Embryonic facial prominence (tissue), 1 donor: ENCODE results near the gene IMMT.
"Not testable (repeated sequence)": the region's sequence is repeated elsewhere in the genome, so short reads cannot be mapped to it uniquely, and the experiment has no call there.

Source experiments
- DNase-seq: peaks from one replicate; pipeline ENCODE4 v3.0.0-alpha.2; 2016; ENCODE audit errors: extremely low spot score

The IMMT gene

DNA sequence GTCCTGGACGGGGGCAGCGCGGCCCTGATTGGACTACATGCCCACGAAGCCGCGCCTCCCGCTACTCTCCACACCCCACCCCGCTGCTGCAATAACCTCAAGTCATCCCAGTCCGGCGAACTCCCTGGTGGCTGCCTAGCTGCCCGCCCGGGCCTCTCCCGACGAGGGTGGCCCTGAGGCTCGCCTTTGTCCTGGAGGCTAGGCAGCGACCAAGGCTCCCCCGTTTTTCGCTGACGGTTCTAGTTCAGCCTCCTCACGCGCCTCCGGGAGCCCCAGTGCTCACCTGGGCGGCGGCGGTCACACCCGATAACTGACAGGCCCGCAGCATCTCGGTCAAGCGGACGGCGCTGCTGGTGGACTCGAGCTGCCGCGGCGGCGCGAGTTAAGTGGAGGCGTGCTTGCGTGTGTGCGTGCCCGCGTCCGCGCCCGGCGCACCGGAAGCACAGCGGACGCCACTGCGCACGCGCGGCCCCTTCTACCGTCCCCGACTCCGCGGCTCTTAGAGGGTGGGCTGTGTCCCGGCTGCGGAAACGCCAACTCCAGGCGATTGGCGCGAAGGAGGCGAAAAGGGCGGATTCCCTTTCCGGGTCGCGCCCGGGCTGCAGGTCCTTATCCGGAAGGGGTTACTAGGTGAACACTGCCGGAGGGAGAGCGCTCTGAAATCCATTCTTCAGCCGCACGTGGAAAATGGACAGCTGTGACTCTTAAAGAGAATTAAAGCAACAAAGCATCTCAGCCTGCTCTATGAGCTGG lies at the start of gene IMMT:
Gene IMMT (minus strand): TSS at position 408 of the 753 bp plus-strand sequence. CDS start 80 bp downstream, at position 328.
- DNase-seq: peak; percentile 92

DNA sequence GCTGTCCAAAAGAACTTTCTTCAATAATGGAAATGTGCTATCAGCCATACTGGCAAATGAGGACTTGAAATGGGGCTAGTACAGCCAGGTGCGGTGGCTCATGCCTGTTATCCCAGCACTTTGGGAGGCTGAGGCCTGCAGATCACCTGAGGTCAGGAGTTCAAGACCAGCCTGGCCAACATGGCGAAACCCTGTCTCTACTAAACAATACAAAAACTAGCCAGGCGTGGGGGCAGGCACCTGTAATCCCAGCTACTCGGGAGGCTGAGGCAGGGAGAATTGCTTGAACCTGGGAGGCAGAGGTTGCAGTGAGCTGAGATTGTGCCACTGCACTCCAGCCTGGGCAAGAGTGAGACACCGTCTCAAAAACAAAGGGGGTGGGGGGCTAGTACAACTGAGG lies 49.5 kb upstream of the IMMT start:
- not testable (repeated sequence) for DNase-seq

DNA sequence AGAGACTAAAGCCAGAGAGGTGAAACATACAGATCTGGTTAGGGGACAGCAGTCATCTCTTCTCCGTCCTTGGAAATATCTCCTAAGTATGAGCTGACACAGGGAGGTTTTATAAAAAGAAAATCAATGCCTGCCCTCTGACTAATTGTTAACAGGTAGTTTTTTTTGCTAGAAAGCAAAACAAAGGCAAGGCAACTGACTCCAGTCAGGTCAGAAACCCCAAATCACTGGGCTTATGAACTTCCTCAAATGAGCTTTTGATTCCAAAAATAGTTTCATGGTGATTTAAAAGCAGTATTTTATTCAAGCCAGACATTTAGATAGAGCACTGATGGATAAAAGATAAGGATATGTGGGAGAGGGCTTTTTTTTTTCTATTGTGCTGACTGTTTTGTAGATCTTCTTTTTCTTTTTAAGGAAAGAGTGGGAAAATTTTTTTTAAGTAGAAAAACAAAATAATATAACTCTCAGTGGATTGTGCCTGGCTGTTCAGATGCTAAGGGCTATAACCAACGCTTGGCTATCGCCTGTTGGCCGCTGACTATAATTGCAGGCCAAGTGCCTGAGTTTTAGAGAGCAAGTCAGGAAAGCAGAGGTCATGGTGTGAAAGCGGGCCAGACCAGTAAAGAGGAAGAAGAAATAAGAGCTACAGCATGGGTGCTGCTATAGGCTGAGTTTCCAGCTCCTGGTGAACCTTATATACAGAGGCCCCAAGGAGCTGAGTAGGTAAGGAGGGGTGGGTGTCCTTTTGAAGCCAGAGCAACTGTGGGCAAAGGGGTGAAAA lies 48.9 kb upstream of the IMMT start:
- no peak for DNase-seq

DNA sequence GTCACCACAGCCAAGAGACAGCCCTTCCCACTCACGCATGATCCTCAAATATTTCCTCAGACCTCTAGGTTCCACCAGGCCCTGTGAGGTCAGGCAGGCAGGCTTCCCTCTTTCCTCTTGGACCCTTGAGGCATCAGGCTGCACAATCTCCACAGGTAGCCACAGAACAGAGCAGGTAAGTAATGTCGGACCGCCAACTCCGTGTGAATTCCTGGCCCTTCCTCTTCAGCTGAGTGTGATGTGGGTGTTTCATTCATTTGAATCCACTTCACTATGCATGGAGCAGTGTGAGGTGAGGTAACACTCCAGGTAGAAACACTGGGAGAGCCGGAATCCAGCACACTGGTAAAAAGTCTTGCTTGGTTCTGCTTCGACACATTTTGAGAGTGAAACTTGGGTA lies 48.0 kb upstream of the IMMT start:
- no peak for DNase-seq

DNA sequence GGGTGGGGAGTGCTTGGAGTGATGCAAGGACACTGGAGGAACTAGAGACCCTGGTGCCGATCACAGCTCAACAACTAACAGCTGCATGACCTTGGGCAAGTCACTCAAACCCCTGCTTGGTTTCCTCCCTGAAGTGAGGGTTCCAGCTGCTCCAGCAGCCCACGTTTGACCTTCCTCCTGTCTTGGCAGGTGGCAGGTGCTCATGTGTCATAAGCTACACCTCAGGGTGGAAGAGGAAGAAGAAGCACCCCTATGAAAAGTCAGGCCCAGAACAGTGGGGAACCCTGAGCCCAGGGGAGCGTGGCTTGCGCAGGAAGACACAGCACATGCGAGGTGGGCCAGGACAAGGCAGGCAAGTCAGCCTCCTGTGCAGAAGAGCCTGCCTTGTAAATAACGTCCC lies 46.3 kb upstream of the IMMT start:
- DNase-seq: no peak

DNA sequence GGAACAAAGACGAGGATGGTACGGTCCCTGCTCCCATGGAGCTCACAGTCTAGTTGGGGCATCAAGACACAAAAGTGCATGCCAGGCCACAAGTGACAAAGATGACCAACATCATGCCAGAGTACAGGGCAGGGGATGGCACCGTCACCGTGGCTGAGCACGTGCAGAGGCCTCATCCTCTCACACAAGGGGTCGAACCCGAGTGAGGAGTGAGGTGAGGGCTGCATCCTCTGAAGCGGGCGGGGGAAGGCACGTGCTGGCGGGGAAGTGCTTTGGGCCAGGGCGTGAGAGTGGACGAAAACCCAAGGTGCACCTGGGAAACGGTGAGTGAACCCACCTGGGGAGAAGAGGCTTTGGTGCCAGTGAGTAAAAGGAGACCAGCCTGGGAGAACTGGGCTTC lies 45.0 kb upstream of the IMMT start:
- no peak for DNase-seq

DNA sequence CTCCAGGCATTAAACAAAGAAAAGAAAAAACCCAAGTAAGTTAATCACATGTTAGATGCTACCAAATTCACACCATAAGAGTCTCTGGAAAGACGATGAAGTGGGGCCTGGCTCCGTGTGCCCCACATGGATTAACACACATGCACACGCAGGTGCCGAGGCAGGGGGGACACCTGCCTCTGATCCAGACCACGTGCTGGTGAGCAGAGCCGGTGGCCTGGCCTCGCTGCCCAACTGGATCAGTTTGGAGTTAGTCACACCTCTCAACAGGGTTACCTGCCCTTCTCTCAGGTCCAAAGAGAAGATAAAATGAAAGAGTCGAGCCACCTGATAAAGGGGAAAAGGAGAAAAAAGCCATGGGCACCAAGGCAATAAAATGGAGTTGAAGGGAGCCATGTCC lies 44.5 kb upstream of the IMMT start:
- DNase-seq: no peak

DNA sequence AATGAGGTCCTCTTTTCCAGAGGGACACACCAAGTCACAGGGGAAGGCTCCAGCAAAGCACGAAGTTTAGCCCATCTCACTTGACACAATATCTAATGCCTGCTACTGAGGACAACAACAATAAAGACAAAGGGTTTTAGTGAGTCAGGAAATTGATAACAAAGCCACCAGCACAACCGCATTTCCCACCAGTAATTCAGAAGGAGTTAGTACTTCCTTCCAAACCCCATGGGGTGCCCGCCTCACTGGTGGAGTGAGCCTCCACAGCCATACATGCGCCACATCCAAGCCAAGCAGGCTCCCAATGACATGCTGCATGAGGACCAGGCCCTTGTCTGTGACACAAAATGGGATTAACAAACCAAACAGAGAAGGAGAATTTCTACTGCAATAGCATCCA lies 44.1 kb upstream of the IMMT start:
- DNase-seq: no peak

DNA sequence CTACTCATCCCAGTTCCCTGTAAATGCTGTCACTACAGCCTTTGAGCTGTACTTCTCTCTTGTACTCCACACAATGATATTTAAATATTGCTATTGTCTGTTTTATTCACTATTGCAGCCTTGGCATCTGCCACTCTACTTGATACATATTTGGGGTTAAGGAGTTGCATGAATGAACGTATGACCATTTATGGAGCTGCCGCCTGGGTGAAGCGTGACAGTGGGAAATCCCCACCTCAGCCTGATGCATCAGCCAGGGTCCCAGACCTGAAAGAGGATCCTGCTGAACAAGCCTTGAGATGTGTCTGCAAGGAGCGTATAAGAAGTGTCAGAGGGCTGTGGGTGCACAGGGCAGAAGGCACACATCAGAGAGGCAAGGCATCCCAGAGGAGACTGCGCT lies 43.1 kb upstream of the IMMT start:
- no peak for DNase-seq

DNA sequence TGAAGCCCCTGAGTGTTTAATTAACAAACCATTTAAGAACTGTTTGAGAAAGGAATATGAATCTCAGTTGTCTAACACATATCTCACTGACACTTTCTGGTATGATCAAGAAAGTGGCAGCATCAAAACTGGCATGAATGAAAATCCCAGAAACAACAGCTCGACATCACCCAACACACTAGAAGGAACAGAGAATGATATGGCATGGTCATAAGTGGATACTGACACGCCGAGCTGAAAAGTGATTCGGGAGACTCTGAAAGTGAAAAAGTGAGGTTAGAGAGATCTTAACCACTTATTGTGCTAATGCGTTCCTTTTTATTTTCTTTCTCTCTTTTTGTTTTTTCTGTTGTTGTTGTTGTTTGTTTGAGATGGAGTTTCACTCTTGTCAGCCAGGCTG lies 41.9 kb upstream of the IMMT start:
- no peak for DNase-seq

DNA sequence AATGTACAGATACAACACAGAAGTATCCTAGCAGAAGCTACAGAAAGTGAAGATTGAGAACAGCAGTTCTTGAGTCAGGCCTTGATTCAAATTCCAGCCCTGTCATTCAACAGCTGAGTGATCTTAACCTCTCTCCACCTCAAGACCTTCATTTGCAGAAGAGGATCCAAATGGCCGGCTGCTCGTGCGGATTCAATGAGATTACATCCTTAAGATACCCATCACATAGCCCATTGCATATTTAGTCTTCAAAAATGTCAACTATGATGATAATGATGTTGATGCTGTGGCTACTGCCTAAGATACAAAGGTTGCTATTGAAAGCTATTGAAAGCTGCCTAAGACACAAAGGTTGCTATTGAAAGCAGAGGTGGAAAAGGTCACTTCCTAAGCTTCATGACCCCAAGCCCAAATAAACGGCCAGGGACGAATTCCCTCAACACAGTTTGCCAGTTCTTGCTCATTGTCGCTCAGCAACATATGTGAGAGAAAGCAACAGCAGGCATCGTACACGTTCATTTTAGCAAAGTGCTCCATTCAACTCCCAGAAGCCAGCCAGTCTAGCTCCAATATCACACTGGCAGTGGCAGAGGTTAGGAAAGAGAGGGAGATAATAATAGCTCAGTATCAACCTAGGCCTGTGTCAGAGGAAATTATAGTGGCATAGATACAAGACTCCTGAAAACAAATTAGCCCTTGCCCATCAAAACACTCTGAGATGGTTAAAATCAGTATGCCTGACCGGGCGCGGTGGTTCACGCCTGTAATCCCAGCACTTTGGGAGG lies 40.1 kb upstream of the IMMT start:
- no peak for DNase-seq

DNA sequence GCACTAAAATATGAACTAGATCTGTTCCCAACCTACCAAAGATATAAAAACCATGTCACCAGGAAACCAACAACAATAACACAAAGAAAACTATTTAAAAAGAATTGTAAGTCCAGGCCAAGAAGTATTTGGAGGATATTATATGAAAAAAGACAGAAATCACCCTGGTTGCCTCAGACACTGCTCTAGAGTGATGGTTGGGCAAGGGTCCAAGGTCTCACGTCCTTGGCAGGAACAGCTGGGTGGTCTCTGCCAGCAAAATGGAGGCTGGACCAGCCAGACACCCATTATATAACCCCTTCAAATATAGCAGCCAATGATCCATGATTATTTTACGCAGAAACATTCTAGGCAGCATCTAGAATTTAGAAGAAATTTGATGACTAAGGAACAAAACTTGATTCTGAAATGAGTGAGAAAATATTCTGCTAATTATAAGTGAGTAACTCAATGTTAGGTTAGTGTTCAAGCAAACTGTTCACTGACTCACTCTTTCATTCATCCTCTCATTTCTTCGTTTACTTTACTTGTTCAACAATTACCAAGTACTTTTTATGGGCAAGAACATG lies 39.4 kb upstream of the IMMT start:
- no peak for DNase-seq

DNA sequence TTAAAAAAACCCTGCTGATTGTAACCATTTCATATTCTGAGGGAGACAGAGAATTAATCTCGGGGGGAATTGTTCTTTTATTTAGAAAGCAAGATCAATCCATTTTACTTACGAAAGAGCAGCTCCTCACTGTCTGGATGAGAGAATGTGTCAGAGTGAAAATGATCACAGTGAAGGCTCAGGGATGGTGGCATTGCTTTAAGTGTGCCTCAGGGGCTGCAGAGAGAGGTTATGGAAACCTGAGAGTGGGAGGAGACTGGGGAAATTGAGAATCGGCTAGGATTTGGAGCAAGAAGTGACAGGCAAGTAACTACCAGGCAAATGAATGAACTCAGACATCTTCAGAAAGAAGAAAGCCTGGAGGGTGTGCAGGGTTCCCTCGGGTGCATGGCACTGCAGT lies 38.2 kb upstream of the IMMT start:
- DNase-seq: no peak

DNA sequence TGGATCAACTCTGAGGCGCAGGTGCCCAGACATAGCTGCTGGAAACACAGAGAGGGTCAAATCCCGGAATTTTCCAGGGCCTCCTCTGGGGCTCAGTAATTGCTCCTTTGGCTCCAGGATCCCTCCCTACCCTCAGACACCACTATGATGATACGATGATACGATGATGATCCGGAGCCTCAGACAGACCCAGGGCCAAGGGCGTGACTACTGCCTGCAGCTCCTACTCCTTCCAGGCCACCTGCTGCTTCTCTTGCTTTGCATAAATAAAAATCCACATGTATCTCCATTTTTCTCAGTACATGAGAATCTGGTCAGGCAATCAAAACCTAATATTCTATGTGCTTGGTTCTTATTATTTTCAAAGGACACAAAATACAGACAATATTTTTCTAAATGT lies 37.6 kb upstream of the IMMT start:
- DNase-seq: no peak

DNA sequence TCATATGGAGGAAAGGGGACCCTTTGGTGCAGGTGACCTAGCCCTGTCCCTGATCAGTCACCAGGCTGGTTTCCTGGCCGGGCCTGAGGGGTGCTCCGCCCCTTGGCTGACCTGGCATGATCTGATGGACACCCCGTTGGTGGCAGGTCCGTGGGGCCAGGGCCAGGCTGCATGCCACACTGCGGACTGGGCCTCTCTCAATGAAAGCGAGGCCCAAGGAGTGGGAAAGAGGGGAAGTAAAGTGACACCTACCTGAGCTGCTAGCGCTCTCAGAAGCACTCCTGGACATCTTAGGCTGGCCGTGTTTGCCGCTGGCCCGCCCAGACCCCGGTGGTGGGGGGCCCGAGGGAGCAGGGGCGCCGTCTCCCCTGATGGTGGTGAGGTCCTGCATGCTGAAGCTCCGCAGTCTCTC lies 37.1 kb upstream of the IMMT start:
- no peak for DNase-seq

DNA sequence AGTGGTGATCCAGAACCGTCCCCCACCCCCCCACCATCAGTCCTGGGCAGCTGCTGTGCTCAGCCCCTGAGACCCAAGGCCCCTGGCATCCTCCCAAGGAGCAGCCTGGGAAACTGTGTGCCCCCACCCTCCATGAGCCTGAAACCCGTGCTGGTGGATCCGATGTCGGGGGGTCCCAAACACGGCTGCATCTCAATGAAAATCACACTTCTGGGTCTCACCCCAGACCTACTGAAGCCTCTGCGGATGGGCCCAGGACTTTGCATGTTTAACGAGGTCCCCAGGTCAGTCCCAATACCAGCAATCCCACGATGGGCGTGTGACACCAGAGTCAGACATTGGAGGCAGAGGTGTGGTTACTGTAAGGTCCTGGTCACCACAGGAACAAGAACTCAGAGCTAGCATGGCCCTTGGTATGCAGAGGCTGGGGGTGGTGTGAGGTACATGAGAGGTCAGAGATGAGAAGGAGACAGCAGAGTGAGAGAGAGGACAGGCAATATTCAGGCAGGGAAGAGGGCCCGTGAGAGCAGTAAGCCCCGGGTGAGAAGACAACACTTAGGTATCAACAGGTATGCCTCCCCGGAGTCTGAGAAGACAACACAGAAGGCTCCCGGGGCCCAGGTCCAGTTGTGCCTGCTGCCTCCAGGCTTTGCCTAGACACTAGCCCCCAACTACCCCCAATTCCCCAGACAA lies 36.6 kb upstream of the IMMT start:
- DNase-seq: no peak

DNA sequence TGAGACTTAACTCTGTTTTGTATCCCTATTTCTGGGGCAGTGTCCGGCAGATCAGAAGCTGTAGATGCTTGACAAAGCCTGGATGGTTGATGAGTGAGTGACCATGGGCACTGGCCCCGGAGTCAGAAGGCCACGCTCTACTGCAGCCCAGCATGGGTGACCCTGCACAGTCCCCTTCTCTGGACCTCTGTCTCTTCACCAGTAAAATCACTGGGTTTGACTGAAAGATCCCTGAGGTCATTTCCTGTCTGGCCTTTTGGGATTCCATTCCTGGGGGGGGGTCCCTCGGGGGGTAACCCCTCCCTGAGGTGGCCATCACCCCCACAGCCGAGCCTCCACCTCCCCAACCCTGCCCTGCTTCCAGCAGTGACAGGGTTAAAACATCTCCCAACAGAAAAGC lies 35.7 kb upstream of the IMMT start:
- no peak for DNase-seq

DNA sequence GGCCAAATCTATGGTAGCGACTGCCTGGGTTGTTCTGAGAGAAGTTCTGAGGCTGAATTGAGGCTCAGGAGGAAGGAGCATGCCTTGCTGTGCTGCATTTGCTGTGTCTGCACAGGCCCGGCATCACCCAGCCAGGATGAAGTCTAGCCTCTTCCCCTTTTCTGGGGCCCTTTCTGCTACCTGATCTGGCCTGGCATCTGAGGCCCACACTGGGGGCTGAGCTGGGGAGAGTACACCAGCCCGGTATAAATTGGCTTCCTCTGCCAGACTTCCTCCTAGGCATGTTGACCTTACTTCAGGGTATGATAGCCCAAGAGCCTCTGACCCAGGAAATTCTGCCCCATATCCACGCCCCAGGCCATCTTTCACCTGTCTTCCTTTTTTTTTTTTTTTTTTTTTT lies 34.0 kb upstream of the IMMT start:
- DNase-seq: no peak

DNA sequence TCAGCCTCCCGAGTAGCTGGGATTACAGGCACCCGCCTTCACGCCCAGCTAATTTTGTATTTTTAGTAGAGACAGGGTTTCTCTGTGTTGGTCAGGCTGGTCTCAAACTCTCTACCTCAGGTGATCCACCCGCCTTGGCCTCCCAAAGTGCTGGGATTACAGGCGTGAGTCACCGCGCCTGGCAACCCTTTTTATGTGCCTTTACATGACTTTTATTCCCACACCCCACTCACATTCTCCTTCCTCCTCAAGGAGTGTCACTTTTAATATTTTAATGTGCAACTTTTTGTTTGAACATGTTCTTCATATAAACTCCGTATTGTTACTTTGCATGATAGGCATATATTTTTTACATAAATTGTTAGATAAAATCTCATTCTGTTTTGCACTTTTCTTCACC lies 33.3 kb upstream of the IMMT start:
- DNase-seq: not testable (repeated sequence)

DNA sequence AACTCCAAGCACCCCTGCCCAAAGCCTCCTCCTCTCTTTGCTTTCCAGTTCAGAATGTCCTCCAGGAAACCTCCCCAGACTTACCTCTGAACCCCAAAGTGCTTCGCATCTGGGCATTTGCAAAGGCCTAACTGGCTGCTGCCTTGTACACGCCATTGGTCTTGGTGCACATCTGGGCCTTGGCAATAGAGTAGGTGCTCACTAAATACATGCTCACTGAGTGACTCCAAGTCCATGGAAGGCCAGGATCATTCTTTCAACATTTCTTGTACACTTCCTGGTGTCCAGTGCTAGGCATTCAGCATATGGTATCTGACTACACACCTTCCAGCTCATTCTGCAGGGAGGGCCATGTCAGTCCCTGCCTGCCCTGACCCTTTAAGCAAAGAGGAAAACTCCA lies 32.4 kb upstream of the IMMT start:
- DNase-seq: no peak

DNA sequence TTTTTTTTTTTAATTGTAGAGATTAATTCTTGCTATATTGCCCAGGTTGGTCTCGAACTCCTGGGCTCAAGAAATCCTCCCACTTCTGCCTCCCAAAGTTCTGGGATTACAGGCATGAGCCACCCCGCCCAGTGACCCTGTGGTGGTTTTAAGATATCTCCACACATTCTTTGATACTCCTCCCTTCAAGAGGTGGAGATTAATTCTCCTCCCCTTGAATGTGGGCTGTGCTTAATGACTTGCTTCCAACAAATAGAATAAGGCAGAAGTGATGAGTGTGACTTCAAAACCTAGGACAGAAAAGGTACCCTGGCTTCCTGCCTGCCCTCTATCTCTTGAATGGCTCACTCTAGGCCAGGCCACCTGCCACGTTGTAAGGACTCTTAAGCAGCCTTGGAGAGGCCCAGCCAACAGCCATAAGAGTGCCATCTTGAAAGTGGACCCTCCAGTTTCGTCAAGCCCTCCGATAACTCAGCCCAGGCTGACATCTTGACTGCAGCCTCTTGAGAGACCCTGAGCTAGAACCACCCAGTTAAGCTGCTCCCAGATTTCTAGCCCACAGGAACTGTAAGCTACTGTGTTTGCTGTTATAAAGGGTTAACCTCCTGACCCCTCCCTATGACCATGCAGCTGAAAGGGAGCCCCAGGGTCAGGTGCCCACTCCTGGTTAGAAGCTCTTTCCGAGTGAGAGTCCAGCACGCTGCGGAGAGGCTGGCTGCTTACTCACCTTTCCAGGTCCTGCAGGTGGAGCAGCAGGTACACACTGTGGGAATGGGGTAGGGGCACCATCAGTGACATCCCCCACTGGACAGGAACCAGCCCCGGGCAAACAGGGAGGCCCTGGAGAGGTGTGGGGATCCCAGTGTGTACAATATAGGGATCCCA lies 31.6 kb upstream of the IMMT start:
- no peak for DNase-seq
